HCT116 (cell line): ENCODE measurements around the gene MIDN. TPM values are rescaled to one million over a fixed set of nuclear protein-coding genes. Genes with fewer than 3 reads are reported as not detected.

Experiments used
- ATAC-seq: fragments of 200-7000 bp; cut with Tn5 transposase; 2 replicates; pipeline ENCODE4 v1.9.1; 2020; ENCODE audit warnings: mild to moderate bottlenecking, moderate library complexity
- BruUV-seq: library from RNA; stranded (reverse); fragments of 400-500 nt; replicated peaks from 2 replicates; lab custom pipeline; 2021; lab: Mats Ljungman, UMichigan
- CTCF ChIA-PET: fragments of 300-600 bp; sonication (Branson Sonifier 250); formaldehyde crosslinking; loops from one replicate; lab custom pipeline; 2021; ENCODE audit warnings: antibody characterized with exemption; lab: Charles Lee
- POLR2A ChIA-PET: fragments of 300-600, 350-600 bp; sonication (Branson Sonifier 250); formaldehyde crosslinking; loops from one replicate; lab custom pipeline; 2021; ENCODE audit warnings: antibody characterized with exemption; lab: Charles Lee
- RAD21 ChIA-PET, 2 experiments: fragments of 300-600 bp; sonication (Branson Sonifier 250); formaldehyde crosslinking; loops; one replicate each; lab custom pipeline; 2023; ENCODE audit warnings: low total read pairs in 2 of 2; ENCODE audit not compliant: uncharacterized antibody in 2 of 2, unreplicated experiment in 2 of 2, low non-redundant PET in 1 of 2; lab: Charles Lee
- DNase-seq: peaks from one replicate; pipeline ENCODE4 v3.0.0-alpha.2; 2010; ENCODE audit warnings: low read depth, low spot score
- H2AFZ ChIP-seq: fragments of 200-600 bp; shearing (Covaris generic), sonication (generic); 2 replicates; pipeline ENCODE4 v1.6.1; 2017; ENCODE audit warnings: low read depth, mixed run types, mixed read lengths, antibody characterized with exemption, low read length; ENCODE audit not compliant: poor library complexity, severe bottlenecking
- H3K27ac ChIP-seq: 2 replicates; pipeline ENCODE4 v1.5.1; 2012; ENCODE audit warnings: low read depth, low read length
- H3K27me3 ChIP-seq: fragments of 200-600 bp; sonication (generic); 2 replicates; pipeline ENCODE4 v1.6.1; 2016; ENCODE audit warnings: mixed run types, low read length, mixed read lengths; ENCODE audit not compliant: insufficient read depth
- H3K36me3 ChIP-seq, 2 experiments: fragments of 200-500 bp in 1 of 2; fragments of 200-600 bp in 1 of 2; sonication (Bioruptor generic) in 1 of 2; sonication (generic) in 1 of 2; 2 replicates each; pipeline versions ENCODE4 v1.5.1 to v1.6.1; 2014 to 2016; ENCODE audit warnings: low read length in 2 of 2, inconsistent platforms in 1 of 2, mixed read lengths in 1 of 2, mixed run types in 1 of 2; ENCODE audit not compliant: insufficient read depth in 2 of 2, control insufficient read depth in 1 of 2
- H3K4me1 ChIP-seq, 2 experiments: fragments of 200-600 bp in 1 of 2; sonication (generic) in 1 of 2; 2 replicates each; pipeline versions ENCODE4 v1.5.1 to v1.6.1; 2012 to 2017; ENCODE audit warnings: low read length in 2 of 2, inconsistent platforms in 1 of 2, mild to moderate bottlenecking in 1 of 2, mixed read lengths in 1 of 2, mixed run types in 1 of 2, moderate library complexity in 1 of 2; ENCODE audit not compliant: insufficient read depth in 2 of 2, control insufficient read depth in 1 of 2
- H3K4me2 ChIP-seq: fragments of 200-600 bp; sonication (generic); 2 replicates; pipeline ENCODE4 v1.6.1; 2017; ENCODE audit warnings: mixed run types, low read length, mixed read lengths
- H3K4me3 ChIP-seq, 2 experiments: fragments of 200-600 bp in 1 of 2; sonication (generic) in 1 of 2; replicated peaks in 1 of 2; 2 replicates each; pipeline ENCODE4 v1.5.1; 2011 to 2016; ENCODE audit warnings: low read length in 2 of 2, control low read depth in 1 of 2, low read depth in 1 of 2, mild to moderate bottlenecking in 1 of 2, mixed read lengths in 1 of 2, mixed run types in 1 of 2
- H3K79me2 ChIP-seq: fragments of 200-600 bp; sonication (generic); 2 replicates; pipeline ENCODE4 v1.6.1; 2017; ENCODE audit warnings: mild to moderate bottlenecking, mixed run types, low read length, moderate library complexity, mixed read lengths; ENCODE audit not compliant: insufficient read depth
- H3K9ac ChIP-seq: fragments of 200-600 bp; sonication (generic); 2 replicates; pipeline ENCODE4 v1.6.1; 2016; ENCODE audit warnings: low read length, mixed read lengths
- H3K9me2 ChIP-seq: fragments of 200-600 bp; sonication (generic), shearing (Covaris generic); 2 replicates; pipeline ENCODE4 v1.6.1; 2017; ENCODE audit warnings: mixed run types, mild to moderate bottlenecking, moderate library complexity; ENCODE audit not compliant: insufficient read depth
- H3K9me3 ChIP-seq, 2 experiments: fragments of 200-500 bp in 1 of 2; fragments of 200-600 bp in 1 of 2; sonication (Bioruptor generic) in 1 of 2; sonication (generic) in 1 of 2; 2 replicates each; pipeline ENCODE4 v1.6.1; 2014 to 2017; ENCODE audit warnings: low read length in 2 of 2, mixed read lengths in 2 of 2, inconsistent platforms in 1 of 2, low read depth in 1 of 2, mild to moderate bottlenecking in 1 of 2, mixed run types in 1 of 2, moderate library complexity in 1 of 2; ENCODE audit not compliant: control insufficient read depth in 1 of 2, insufficient read depth in 1 of 2
- H4K20me1 ChIP-seq: fragments of 200-600 bp; sonication (generic), shearing (Covaris generic); 2 replicates; pipeline ENCODE4 v1.6.1; 2017; ENCODE audit warnings: mixed run types, mild to moderate bottlenecking, moderate library complexity; ENCODE audit not compliant: insufficient read depth
- SIN3A ChIP-seq: IDR thresholded peaks from 2 replicates; pipeline ENCODE4 v1.6.1; 2012; ENCODE audit warnings: low read depth
- SP1 ChIP-seq: IDR thresholded peaks from 2 replicates; pipeline ENCODE4 v1.6.1; 2012; ENCODE audit warnings: low read depth
- intact Hi-C: fragments of 100-400 bp; cut with micrococcal nuclease; formaldehyde crosslinking; loops from 2 replicates; pipeline ENCODE4 v1.10.0; 2022
- total RNA-seq: library from RNA; stranded (reverse); gene quantifications from one replicate; pipeline ENCODE4 v1.2.1, GENCODE V29; 2021; ENCODE audit not compliant: unreplicated experiment
- TF ChIP-seq, protein P1 (sequence below), 3 experiments: fragments of 200-600 bp in 1 of 3; sonication (generic) in 1 of 3; IDR thresholded peaks in 2 of 3; conservative IDR thresholded peaks in 1 of 3; 2 replicates each; pipeline ENCODE4 v1.5.1; 2012 to 2017; ENCODE audit warnings: low read depth in 2 of 3, low read length in 2 of 3, antibody characterized with exemption in 1 of 3, borderline replicate concordance in 1 of 3, control low read depth in 1 of 3, mild to moderate bottlenecking in 1 of 3, mixed read lengths in 1 of 3, mixed run types in 1 of 3, moderate library complexity in 1 of 3; ENCODE audit not compliant: insufficient read depth in 1 of 3
- TF ChIP-seq, protein P2 (sequence below): IDR thresholded peaks from 2 replicates; pipeline ENCODE4 v1.6.1; 2012; ENCODE audit warnings: low read depth
- TF ChIP-seq, protein P3 (sequence below): IDR thresholded peaks from 2 replicates; pipeline ENCODE4 v1.6.1; 2012

The MIDN gene
- total RNA-seq, 1 experiment from 2014 or later: 146 TPM

DNA sequence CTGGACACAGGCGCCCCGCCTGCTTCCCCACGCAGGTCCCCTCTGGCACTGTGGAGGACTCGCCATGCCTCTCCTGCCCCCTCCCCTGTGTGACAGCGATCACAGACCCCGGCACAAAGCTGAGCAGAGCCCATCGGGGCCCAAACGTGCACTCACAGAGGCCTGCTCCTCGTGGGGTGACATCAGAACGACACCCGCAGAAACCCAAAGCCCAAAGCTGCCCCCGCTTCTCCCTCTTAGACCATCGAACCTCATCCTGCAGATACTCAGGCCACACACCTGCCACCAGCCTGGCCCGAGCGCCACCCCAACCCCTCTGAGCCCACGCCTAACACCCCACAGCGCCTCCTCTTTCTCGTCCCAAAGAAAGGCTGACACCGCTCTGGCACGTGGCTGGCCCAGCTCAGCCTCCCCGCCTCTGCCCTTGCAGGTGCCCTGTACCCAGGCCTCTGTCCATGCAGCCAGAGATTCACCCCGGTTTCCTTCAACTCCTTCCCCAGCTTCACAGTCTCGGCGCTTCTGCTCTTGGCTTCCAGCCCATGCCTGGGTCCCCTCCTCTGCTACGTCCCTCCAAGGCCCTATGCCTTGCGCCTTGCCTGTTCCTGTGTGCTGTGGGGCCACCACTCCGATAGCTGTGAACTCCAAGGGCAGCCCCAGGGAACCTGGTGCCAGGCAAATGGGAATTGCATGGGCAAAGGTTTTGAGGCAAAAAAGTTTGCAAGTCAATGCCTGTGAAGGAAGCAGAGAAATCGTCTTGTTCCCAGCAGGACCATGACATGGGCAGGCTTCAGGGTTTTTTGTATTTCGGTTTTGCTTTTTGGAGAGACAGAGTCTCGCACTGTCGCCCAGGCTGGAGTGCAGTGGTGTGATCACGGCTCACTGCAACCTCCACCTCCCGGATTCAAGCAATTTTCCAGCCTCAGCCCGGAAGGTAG lies 9.7 kb upstream of the MIDN start:
- peak overlapping the region; percentile 94 for H3K27ac ChIP-seq
- no peak overlapping the region for H2AFZ ChIP-seq
- ChIA-PET CTCF (interaction anchor here (1.0 to 1.1 kb wide), 2 partner anchors 18 to 125 kb away, joined by 3 read pairs; no protein-coding TSS in a partner anchor), RAD21 (interaction anchor here in 1 of 2 experiments (0.8 kb wide), 1 partner anchor 125 kb away, joined by 3 read pairs; no protein-coding TSS in a partner anchor), POLR2A (interaction anchor here (0.9 to 1.8 kb wide), 3 partner anchors 28 to 125 kb away, joined by 3 to 9 read pairs (median 4); partner anchors contain the start of gene CIRBP)
- H3K27me3 ChIP-seq: no peaks in the 10 kb centered on the region
- H3K79me2 ChIP-seq: peaks cover 42% of the 10 kb centered on the region
- DNase-seq (no peak), ATAC-seq (no peak)
- peak overlapping the region; percentile 37 to 47 for H3K4me3 ChIP-seq
- no peaks in the 10 kb centered on the region for H3K9me2 ChIP-seq
- no peaks in the 10 kb centered on the region for H4K20me1 ChIP-seq
- TF ChIP-seq, protein P1, sequence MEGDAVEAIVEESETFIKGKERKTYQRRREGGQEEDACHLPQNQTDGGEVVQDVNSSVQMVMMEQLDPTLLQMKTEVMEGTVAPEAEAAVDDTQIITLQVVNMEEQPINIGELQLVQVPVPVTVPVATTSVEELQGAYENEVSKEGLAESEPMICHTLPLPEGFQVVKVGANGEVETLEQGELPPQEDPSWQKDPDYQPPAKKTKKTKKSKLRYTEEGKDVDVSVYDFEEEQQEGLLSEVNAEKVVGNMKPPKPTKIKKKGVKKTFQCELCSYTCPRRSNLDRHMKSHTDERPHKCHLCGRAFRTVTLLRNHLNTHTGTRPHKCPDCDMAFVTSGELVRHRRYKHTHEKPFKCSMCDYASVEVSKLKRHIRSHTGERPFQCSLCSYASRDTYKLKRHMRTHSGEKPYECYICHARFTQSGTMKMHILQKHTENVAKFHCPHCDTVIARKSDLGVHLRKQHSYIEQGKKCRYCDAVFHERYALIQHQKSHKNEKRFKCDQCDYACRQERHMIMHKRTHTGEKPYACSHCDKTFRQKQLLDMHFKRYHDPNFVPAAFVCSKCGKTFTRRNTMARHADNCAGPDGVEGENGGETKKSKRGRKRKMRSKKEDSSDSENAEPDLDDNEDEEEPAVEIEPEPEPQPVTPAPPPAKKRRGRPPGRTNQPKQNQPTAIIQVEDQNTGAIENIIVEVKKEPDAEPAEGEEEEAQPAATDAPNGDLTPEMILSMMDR (IDR thresholded peaks at IDR 0.05 in 2 of 3, conservative IDR thresholded peaks at IDR 0.05 in 1 of 3; ENCODE audit: borderline replicate concordance in 1 of 3, insufficient read depth in 1 of 3, low read depth in 2 of 3, low read length in 2 of 3): no peak
- TF ChIP-seq, protein P2, sequence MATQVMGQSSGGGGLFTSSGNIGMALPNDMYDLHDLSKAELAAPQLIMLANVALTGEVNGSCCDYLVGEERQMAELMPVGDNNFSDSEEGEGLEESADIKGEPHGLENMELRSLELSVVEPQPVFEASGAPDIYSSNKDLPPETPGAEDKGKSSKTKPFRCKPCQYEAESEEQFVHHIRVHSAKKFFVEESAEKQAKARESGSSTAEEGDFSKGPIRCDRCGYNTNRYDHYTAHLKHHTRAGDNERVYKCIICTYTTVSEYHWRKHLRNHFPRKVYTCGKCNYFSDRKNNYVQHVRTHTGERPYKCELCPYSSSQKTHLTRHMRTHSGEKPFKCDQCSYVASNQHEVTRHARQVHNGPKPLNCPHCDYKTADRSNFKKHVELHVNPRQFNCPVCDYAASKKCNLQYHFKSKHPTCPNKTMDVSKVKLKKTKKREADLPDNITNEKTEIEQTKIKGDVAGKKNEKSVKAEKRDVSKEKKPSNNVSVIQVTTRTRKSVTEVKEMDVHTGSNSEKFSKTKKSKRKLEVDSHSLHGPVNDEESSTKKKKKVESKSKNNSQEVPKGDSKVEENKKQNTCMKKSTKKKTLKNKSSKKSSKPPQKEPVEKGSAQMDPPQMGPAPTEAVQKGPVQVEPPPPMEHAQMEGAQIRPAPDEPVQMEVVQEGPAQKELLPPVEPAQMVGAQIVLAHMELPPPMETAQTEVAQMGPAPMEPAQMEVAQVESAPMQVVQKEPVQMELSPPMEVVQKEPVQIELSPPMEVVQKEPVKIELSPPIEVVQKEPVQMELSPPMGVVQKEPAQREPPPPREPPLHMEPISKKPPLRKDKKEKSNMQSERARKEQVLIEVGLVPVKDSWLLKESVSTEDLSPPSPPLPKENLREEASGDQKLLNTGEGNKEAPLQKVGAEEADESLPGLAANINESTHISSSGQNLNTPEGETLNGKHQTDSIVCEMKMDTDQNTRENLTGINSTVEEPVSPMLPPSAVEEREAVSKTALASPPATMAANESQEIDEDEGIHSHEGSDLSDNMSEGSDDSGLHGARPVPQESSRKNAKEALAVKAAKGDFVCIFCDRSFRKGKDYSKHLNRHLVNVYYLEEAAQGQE: no peak
- no peak for TF ChIP-seq SP1
- TF ChIP-seq, protein P3, sequence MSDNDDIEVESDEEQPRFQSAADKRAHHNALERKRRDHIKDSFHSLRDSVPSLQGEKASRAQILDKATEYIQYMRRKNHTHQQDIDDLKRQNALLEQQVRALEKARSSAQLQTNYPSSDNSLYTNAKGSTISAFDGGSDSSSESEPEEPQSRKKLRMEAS: no peak
- no peak for TF ChIP-seq SIN3A
- peak overlapping the region; percentile 98 for H3K4me2 ChIP-seq
- H3K9me3 ChIP-seq: no peaks in the 10 kb centered on the region
- peaks cover 35 to 51% of the 10 kb centered on the region in 2 experiments for H3K4me1 ChIP-seq
- BruUV-seq: no TSS peak
- intact Hi-C loops: no loop called here
- H3K36me3 ChIP-seq: peaks cover 3 to 18% of the 10 kb centered on the region in 2 experiments; a peak in 2 of 4 replicates
- peak overlapping the region; percentile 99 for H3K9ac ChIP-seq
